ENCODE results near the gene MAP4. TPM values are rescaled to one million over a fixed set of nuclear protein-coding genes. Genes with fewer than 3 reads are reported as not detected.
A peak's percentile ranks its signal among the peaks of the same experiment; 100 is the strongest.

MAP4 gene
- total and polyA plus RNA-seq, 2 of the 13 experiments (the other 11 are each of a cell fraction or from before 2014, with no cell fraction given), result 33.1 to 38.7 TPM

GRCh38 chr3:47954567-47954966 is 61.6 kb downstream of the MAP4 start (continued):
- TF ChIP-seq NONO (IDR thresholded peaks at IDR 0.05) (no peak), NONO (CRISPR knock-in tag; conservative IDR thresholded peaks at IDR 0.05) (0 out of 2 replicates have a peak, but pooled peaks have one; percentile 38), CEBPB (IDR thresholded peaks at IDR 0.05; ENCODE audit: borderline replicate concordance, low read depth, low read length) (no peak), RELA (CRISPR knock-in tag; IDR thresholded peaks at IDR 0.05) (no peak), ZNF30 (CRISPR knock-in tag; IDR thresholded peaks at IDR 0.05) (no peak), ARNT (IDR thresholded peaks at IDR 0.05) (no peak), REST (IDR thresholded peaks at IDR 0.05; ENCODE audit: borderline replicate concordance in 1 of 2, low read depth in 1 of 2, low read length in 2 of 2) (no peak), ZNF639 (CRISPR knock-in tag; conservative IDR thresholded peaks at IDR 0.05) (no peak), POLR2G (IDR thresholded peaks at IDR 0.05; ENCODE audit: low read depth, low read length) (no peak), ZNF362 (CRISPR knock-in tag; IDR thresholded peaks at IDR 0.05; ENCODE audit: borderline replicate concordance) (no peak; the same call in 1 of the 2 replicates), MAFK (conservative IDR thresholded peaks at IDR 0.05 in 1 of 2, IDR thresholded peaks at IDR 0.05 in 1 of 2; ENCODE audit: low read length in 2 of 2) (no peak), ZNF317 (CRISPR knock-in tag; IDR thresholded peaks at IDR 0.05) (0 out of 2 replicates have a peak, but pooled peaks have one; percentile 27), DNMT1 (CRISPR knock-in tag; IDR thresholded peaks at IDR 0.05) (no peak), ADNP (CRISPR knock-in tag; IDR thresholded peaks at IDR 0.05) (no peak), ZNF33A (CRISPR knock-in tag; IDR thresholded peaks at IDR 0.05; ENCODE audit: borderline replicate concordance) (no peak), ZNF552 (CRISPR knock-in tag; IDR thresholded peaks at IDR 0.05; ENCODE audit: borderline replicate concordance) (no peak), SRF (IDR thresholded peaks at IDR 0.05; ENCODE audit: low read depth, low read length) (no peak), JUND (CRISPR knock-in tag; IDR thresholded peaks at IDR 0.05) (no peak), GATA4 (IDR thresholded peaks at IDR 0.05; ENCODE audit: borderline replicate concordance, low read depth) (peak; percentile 87; the same call in 1 of the 2 replicates), JDP2 (CRISPR knock-in tag; IDR thresholded peaks at IDR 0.05; ENCODE audit: borderline replicate concordance) (no peak), MLXIP (CRISPR knock-in tag; IDR thresholded peaks at IDR 0.05; ENCODE audit: borderline replicate concordance) (no peak), TP53 (CRISPR knock-in tag; conservative IDR thresholded peaks at IDR 0.05) (no peak)
